Measurements from ENCODE around the gene ASPN. TPM values are rescaled to one million over a fixed set of nuclear protein-coding genes. Genes with fewer than 3 reads are reported as not detected.

The ASPN gene
- total RNA-seq, 2 experiments from 2014 or later: not detected

GRCh38 chr9:92501671-92502393 is 19.5 kb upstream of the ASPN start:
- no peak for TF ChIP-seq CTCF (IDR thresholded peaks at IDR 0.05)
- Mint-ChIP-seq H3K27ac (no peak overlapping the region), H3K27me3 (no peaks in the 10 kb centered on the region), H3K36me3 (ENCODE audit: low read depth) (no peaks in the 10 kb centered on the region), H3K9me3 (no peaks in the 10 kb centered on the region), H3K4me3 (no peak overlapping the region), H3K4me1 (ENCODE audit: low read depth) (no peaks in the 10 kb centered on the region)
- POLR2A ChIA-PET: no interaction called here
- H3K4me1 ChIP-seq (ENCODE audit: insufficient read depth, low read length): no peaks in the 10 kb centered on the region
- H3K36me3 ChIP-seq (ENCODE audit: insufficient read depth, low read length): no peaks in the 10 kb centered on the region
- H3K27me3 ChIP-seq (ENCODE audit: control insufficient read depth in 1 of 2, insufficient read depth in 2 of 2, low read length in 2 of 2): no peaks in the 10 kb centered on the region
- H3K27ac ChIP-seq (ENCODE audit: low read depth in 1 of 2, low read length in 2 of 2): no peak overlapping the region
- no peak for ATAC-seq (ENCODE audit: poor library complexity)
- intact Hi-C loops (cut with DNase I, micrococcal nuclease): no loop called here
- no peak overlapping the region for H3K4me3 ChIP-seq (ENCODE audit: low read length)
- CTCF ChIA-PET: no interaction called here
- DNase-seq: peak in 2 of 14 experiments; percentile 3
- H3K9me3 ChIP-seq (ENCODE audit: control insufficient read depth in 1 of 2, insufficient read depth in 1 of 2, low read length in 2 of 2): no peaks in the 10 kb centered on the region

DNA sequence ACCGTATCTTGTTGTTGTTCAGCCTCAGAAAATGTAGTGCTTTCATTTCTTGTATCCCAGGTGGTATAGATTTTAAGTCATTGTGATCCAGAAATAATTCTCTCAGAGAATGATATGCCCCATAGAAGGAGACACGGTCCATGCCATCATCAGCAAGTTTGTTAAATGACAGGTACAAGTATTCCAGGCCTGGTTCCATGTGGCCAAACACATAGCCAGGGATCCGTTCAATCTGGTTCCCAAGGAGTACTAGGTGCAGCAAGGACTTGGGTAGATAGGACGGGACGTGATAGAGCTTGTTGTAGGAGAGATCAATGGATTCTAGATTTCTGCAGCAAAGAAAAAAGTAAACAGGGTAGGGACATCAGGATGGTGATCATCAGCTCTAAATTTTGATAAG is 18.4 kb upstream of the ASPN start:
- H3K27me3 ChIP-seq (ENCODE audit: control insufficient read depth in 1 of 2, insufficient read depth in 2 of 2, low read length in 2 of 2): no peaks in the 10 kb centered on the region
- no peak for DNase-seq
- H3K27ac ChIP-seq (ENCODE audit: low read depth in 1 of 2, low read length in 2 of 2): no peak overlapping the region
- no peaks in the 10 kb centered on the region for H3K9me3 Mint-ChIP-seq
- ATAC-seq (ENCODE audit: poor library complexity): no peak
- H3K36me3 Mint-ChIP-seq (ENCODE audit: low read depth): no peaks in the 10 kb centered on the region
- no peak overlapping the region for H3K4me3 ChIP-seq (ENCODE audit: low read length)
- no peaks in the 10 kb centered on the region for H3K36me3 ChIP-seq (ENCODE audit: insufficient read depth, low read length)
- intact Hi-C loops (cut with DNase I, micrococcal nuclease): no loop called here
- no peaks in the 10 kb centered on the region for H3K4me1 Mint-ChIP-seq (ENCODE audit: low read depth)
- no peak for TF ChIP-seq CTCF (IDR thresholded peaks at IDR 0.05)
- POLR2A ChIA-PET: no interaction called here
- H3K4me1 ChIP-seq (ENCODE audit: insufficient read depth, low read length): no peaks in the 10 kb centered on the region
- CTCF ChIA-PET: no interaction called here
- H3K27ac Mint-ChIP-seq: no peak overlapping the region
- no peak overlapping the region for H3K4me3 Mint-ChIP-seq
- no peaks in the 10 kb centered on the region for H3K9me3 ChIP-seq (ENCODE audit: control insufficient read depth in 1 of 2, insufficient read depth in 1 of 2, low read length in 2 of 2)
- H3K27me3 Mint-ChIP-seq: no peaks in the 10 kb centered on the region

- DNase-seq (no peak), ATAC-seq (ENCODE audit: poor library complexity) (no peak)
- intact Hi-C loops (cut with DNase I, micrococcal nuclease): no loop called here
- H3K4me1 ChIP-seq (ENCODE audit: insufficient read depth, low read length): no peaks in the 10 kb centered on the region
- Mint-ChIP-seq H3K27me3 (no peaks in the 10 kb centered on the region), H3K4me1 (ENCODE audit: low read depth) (no peaks in the 10 kb centered on the region), H3K4me3 (no peak overlapping the region), H3K9me3 (no peaks in the 10 kb centered on the region), H3K36me3 (ENCODE audit: low read depth) (no peaks in the 10 kb centered on the region), H3K27ac (no peak overlapping the region)
- no peaks in the 10 kb centered on the region for H3K36me3 ChIP-seq (ENCODE audit: insufficient read depth, low read length)
- no peaks in the 10 kb centered on the region for H3K27me3 ChIP-seq (ENCODE audit: control insufficient read depth in 1 of 2, insufficient read depth in 2 of 2, low read length in 2 of 2)
- no peak for TF ChIP-seq CTCF (IDR thresholded peaks at IDR 0.05)
- no peaks in the 10 kb centered on the region for H3K9me3 ChIP-seq (ENCODE audit: control insufficient read depth in 1 of 2, insufficient read depth in 1 of 2, low read length in 2 of 2)
- POLR2A ChIA-PET: no interaction called here
- no peak overlapping the region for H3K4me3 ChIP-seq (ENCODE audit: low read length)
- CTCF ChIA-PET: no interaction called here
- no peak overlapping the region for H3K27ac ChIP-seq (ENCODE audit: low read depth in 1 of 2, low read length in 2 of 2)
These were observed 17.4 kb upstream of the ASPN start for GRCh38 chr9:92499701-92500100.

All from CD4-positive, alpha-beta T cell (primary cell).